Measurements from ENCODE around the gene PDCD1.
"Not testable (repeated sequence)": the region's sequence is repeated elsewhere in the genome, so short reads cannot be mapped to it uniquely, and the experiment has no call there.

The PDCD1 gene

GRCh38 chr2:241858206-241859016 lies at the start of gene PDCD1:
PDCD1 (minus strand) TSS chr2:241858894; CDS start chr2:241858838, 56 bp downstream.
- no peak for TF ChIP-seq CTCF (conservative IDR thresholded peaks at IDR 0.05; ENCODE audit: control insufficient read depth, insufficient read depth, low read depth, low read length)
- H3K4me3 ChIP-seq (ENCODE audit: control insufficient read depth, low read depth, low read length) = no peak within 1 kb of the TSS
- no peak for DNase-seq (ENCODE audit: low read depth)

DNA sequence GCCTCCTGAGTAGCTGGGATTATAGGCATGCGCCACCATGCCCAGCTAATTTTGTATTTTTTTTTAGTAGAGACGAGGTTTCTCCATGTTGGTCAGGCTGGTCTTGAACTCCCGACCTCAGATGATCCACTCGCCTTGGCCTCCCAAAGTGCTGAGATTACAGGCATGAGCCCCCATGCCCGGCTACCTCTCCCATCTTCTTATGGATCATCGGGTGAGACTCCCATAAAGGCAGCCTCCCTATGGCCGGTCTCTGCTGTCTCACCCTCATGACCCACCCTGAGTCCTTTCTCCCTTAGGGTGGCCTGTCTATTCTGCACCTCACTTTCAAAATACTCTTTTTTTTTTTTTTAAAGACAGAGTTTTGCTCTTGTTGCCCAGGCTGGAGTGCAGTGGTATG lies 49.1 kb upstream of the PDCD1 start:
- DNase-seq (ENCODE audit: low read depth); H3K4me3 ChIP-seq (ENCODE audit: control insufficient read depth, low read depth, low read length): not testable (repeated sequence)

DNA sequence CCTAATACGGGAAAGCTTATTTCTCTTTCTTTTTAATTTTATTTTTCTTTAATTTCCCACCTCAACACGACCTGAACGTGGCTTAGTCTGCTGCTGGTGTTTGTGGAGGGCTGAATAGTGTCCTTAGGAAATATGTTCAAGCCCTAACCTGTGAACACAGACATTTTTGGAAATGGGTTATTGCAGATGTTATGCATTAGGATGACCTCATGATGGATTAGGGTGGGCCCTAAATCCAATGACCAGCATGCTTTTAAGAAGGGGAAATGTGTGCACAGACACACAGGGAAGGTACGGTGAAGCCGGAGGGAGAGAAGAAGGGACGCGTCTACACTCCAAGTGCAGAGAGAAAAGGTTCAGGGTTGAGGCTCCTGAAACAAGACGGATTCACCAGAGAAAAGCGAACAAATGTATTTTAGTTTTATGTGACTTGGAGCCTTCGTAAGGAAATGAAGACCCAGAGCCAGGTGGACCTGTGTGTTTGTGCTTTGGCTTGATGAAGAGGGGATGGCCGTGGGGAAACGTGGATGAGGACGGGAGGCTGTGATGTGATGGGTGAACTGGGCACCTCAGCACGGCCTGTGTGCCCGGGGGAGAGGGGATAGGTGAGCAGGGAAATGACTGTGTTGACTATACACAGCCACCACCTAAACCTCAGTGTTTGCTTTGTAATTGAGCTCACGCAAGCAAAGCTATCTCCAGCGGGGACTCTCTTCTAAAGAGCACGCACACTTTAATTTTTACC lies 48.3 kb upstream of the PDCD1 start:
- no peak for DNase-seq (ENCODE audit: low read depth)

GRCh38 chr2:241906378-241906770 lies 47.7 kb upstream of the PDCD1 start:
- not testable (repeated sequence) for H3K4me3 ChIP-seq (ENCODE audit: control insufficient read depth, low read depth, low read length); DNase-seq (ENCODE audit: low read depth)

More for the DNA sequence above, 48.3 kb upstream of the PDCD1 start:
- no peak overlapping the region for H3K4me3 ChIP-seq (ENCODE audit: control insufficient read depth, low read depth, low read length)
- no peak for TF ChIP-seq CTCF (conservative IDR thresholded peaks at IDR 0.05; ENCODE audit: control insufficient read depth, insufficient read depth, low read depth, low read length)

GRCh38 chr2:241905716-241906377 lies 47.2 kb upstream of the PDCD1 start:
- no peak for DNase-seq (ENCODE audit: low read depth)
- H3K4me3 ChIP-seq (ENCODE audit: control insufficient read depth, low read depth, low read length) = no peak overlapping the region
- no peak for TF ChIP-seq CTCF (conservative IDR thresholded peaks at IDR 0.05; ENCODE audit: control insufficient read depth, insufficient read depth, low read depth, low read length)

DNA sequence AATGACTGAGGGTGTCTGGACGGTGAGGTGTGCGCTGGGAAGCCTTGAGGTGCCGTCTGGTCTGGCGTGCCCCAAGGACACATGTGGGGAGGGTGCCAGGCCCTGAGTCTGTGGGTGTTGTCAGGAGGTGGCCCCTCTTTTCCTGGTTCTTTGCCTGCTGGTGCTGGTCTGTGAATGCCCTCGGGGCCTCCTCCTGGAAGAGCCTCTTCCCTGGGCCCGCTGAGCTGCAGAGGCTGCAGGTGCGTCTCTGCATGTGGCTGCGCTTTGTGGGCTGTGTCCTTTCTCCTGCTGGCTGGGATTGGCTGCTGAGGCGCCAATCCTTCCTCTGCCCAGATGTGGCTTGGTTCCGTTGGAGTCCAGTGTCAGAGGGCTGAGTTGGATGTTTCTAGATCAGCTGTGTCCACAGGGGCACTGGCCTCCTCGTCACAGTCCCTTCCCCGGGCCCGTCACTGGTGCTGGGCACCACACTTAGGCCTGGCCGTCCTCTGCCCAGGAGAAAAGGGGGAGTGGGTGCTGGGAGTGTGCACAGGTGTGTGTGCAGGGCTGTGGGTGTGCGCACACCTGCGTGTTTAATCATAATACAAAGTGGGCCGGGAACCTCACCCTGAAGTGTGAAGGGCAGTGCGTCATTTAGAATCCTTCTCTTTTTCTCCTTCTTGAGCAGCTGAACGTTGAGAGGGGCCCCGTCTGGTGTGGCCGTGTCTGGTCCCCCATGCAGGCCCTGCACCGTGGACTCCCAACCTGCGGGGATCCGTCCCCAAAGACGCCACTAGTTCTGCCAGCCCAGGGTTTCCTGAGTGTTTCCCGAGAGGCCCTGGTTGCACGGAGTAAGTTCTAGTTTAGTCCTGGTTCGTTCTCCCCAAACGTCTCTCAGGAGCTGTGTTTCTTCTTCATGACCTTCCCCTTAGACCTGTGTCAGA lies 46.4 kb upstream of the PDCD1 start:
- no peak for TF ChIP-seq CTCF (conservative IDR thresholded peaks at IDR 0.05; ENCODE audit: control insufficient read depth, insufficient read depth, low read depth, low read length)
- no peak for DNase-seq (ENCODE audit: low read depth)
- H3K4me3 ChIP-seq (ENCODE audit: control insufficient read depth, low read depth, low read length) = no peak overlapping the region

DNA sequence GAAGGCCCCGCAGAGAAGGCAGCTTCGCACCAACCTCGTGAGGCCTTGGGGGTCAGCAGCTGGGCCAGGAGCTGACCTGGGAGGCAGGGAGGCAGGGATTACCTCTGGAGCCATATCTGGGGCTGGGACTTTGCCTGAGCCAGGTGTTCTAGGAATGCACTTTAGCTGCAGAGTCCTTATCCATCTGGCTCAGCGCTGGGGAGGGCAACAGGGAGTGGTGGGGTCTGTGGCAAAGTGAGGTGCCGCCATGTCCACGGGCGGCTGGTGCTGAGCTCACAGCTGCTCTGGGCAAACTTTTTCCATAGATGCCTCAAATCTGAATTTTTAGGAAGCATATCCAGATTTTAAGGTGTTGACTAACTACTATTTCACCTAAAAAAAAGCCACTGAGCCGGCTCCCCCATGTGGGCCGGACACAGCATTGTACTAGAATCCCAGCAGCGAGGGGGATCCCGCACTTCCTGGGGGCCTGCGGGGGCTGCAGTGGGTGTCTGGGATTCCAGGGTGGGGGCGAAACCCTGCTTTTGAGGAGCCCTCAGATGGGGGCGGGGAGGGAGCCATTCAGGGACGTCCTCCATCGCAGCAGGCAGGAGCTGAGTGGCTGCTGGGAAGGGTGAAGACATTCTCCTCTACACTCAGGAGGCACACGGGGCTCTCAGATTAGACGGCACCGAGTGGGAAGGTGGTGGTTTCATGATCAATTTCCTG lies 45.5 kb upstream of the PDCD1 start:
- DNase-seq (ENCODE audit: low read depth) = no peak
- TF ChIP-seq CTCF (conservative IDR thresholded peaks at IDR 0.05; ENCODE audit: control insufficient read depth, insufficient read depth, low read depth, low read length) = no peak
- no peak overlapping the region for H3K4me3 ChIP-seq (ENCODE audit: control insufficient read depth, low read depth, low read length)

Data from fibroblast of mammary gland (primary cell).